ENCODE data around the gene ELP1. TPM values are rescaled to one million over a fixed set of nuclear protein-coding genes. Genes with fewer than 3 reads are reported as not detected.
"Not testable (repeated sequence)": the region's sequence is repeated elsewhere in the genome, so short reads cannot be mapped to it uniquely, and the experiment has no call there.

ELP1 gene
- total RNA-seq (ENCODE audit: insufficient read depth, low replicate concordance): 56.6 TPM

- DNase-seq (ENCODE audit: low spot score): peak; percentile 97
These were observed at the start of gene ELP1 for GRCh38 chr9:108933718-108934322. Gene ELP1 (minus strand): TSS chr9:108934124. CDS start chr9:108931146, 2,978 bp downstream.

GRCh38 chr9:108980893-108981292 is 47.0 kb upstream of the ELP1 start:
- no peak for DNase-seq (ENCODE audit: low spot score)

- DNase-seq (ENCODE audit: low spot score): no peak
These were observed 44.3 kb upstream of the ELP1 start for GRCh38 chr9:108978205-108978604.

GRCh38 chr9:108973895-108974294 is 40.0 kb upstream of the ELP1 start:
- DNase-seq (ENCODE audit: low spot score): peak; percentile 74

GRCh38 chr9:108972626-108973209 is 38.8 kb upstream of the ELP1 start:
- DNase-seq (ENCODE audit: low spot score): peak; percentile 74

GRCh38 chr9:108972186-108972585 is 38.3 kb upstream of the ELP1 start:
- peak; percentile 7 for DNase-seq (ENCODE audit: low spot score)

- DNase-seq (ENCODE audit: low spot score): not testable (repeated sequence)
These were observed 37.5 kb upstream of the ELP1 start for GRCh38 chr9:108971392-108971791.

GRCh38 chr9:108967916-108968315 is 34.0 kb upstream of the ELP1 start:
- DNase-seq (ENCODE audit: low spot score): no peak

- no peak for DNase-seq (ENCODE audit: low spot score)
These were observed 29.7 kb upstream of the ELP1 start for GRCh38 chr9:108963459-108964143.

GRCh38 chr9:108961151-108961550 is 27.2 kb upstream of the ELP1 start:
- no peak for DNase-seq (ENCODE audit: low spot score)

GRCh38 chr9:108960331-108960730 is 26.4 kb upstream of the ELP1 start:
- no peak for DNase-seq (ENCODE audit: low spot score)

- no peak for DNase-seq (ENCODE audit: low spot score)
These were observed 22.7 kb upstream of the ELP1 start for GRCh38 chr9:108956631-108957026.

GRCh38 chr9:108956022-108956630 is 22.2 kb upstream of the ELP1 start:
- DNase-seq (ENCODE audit: low spot score): peak; percentile 14

GRCh38 chr9:108953983-108954574 is 20.2 kb upstream of the ELP1 start:
- DNase-seq (ENCODE audit: low spot score): peak; percentile 78

GRCh38 chr9:108951578-108951977 is 17.7 kb upstream of the ELP1 start:
- no peak for DNase-seq (ENCODE audit: low spot score)

- DNase-seq (ENCODE audit: low spot score): no peak
These were observed 16.2 kb upstream of the ELP1 start for GRCh38 chr9:108950168-108950567.

GRCh38 chr9:108939975-108940374 is 6.1 kb upstream of the ELP1 start:
- DNase-seq (ENCODE audit: low spot score): no peak

GRCh38 chr9:108937561-108938305 is 3.8 kb upstream of the ELP1 start:
- DNase-seq (ENCODE audit: low spot score): no peak

- DNase-seq (ENCODE audit: low spot score): peak; percentile 92
These were observed 484 bp upstream of the ELP1 start, which contains the start of gene ABITRAM for GRCh38 chr9:108934323-108934893. Gene ABITRAM (plus strand): TSS chr9:108934400. CDS start chr9:108934487, 87 bp downstream.

- DNase-seq (ENCODE audit: low spot score): peak; percentile 24
These were observed 650 bp downstream of the ELP1 start for GRCh38 chr9:108933231-108933717.

- no peak for DNase-seq (ENCODE audit: low spot score)
These were observed 5.5 kb downstream of the ELP1 start for GRCh38 chr9:108928386-108928785.

Measured in umbilical cord (tissue), 2 donors.